HG03095 (cell line): ENCODE results near the gene MAP9.
"Not testable (repeated sequence)": the region's sequence is repeated elsewhere in the genome, so short reads cannot be mapped to it uniquely, and the experiment has no call there.

Source experiments
- ATAC-seq: cut with Tn5 transposase; IDR thresholded peaks from one replicate; pipeline ENCODE4 v1.9.1; 2021; ENCODE audit warnings: moderate library complexity; ENCODE audit not compliant: unreplicated experiment

The MAP9 gene

GRCh38 chr4:155353923-155354540 lies 22.7 kb downstream of the MAP9 start:
- ATAC-seq = peak; percentile 99

GRCh38 chr4:155342142-155342541 lies 34.6 kb downstream of the MAP9 start:
- ATAC-seq = no peak

GRCh38 chr4:155339999-155340398 lies 36.8 kb downstream of the MAP9 start:
- ATAC-seq = no peak

- ATAC-seq = no peak
Observed at GRCh38 chr4:155339588-155339987, 37.2 kb downstream of the MAP9 start.

GRCh38 chr4:155338196-155338595 lies 38.6 kb downstream of the MAP9 start:
- no peak for ATAC-seq

- no peak for ATAC-seq
Observed at GRCh38 chr4:155336242-155336641, 40.5 kb downstream of the MAP9 start.

- no peak for ATAC-seq
Observed at GRCh38 chr4:155331478-155331877, 45.3 kb downstream of the MAP9 start.

GRCh38 chr4:155322782-155323181 lies 54.0 kb downstream of the MAP9 start:
- no peak for ATAC-seq

GRCh38 chr4:155321006-155321405 lies 55.8 kb downstream of the MAP9 start:
- no peak for ATAC-seq

GRCh38 chr4:155319516-155319915 lies 57.2 kb downstream of the MAP9 start:
- ATAC-seq = no peak

GRCh38 chr4:155312027-155312426 lies 64.7 kb downstream of the MAP9 start:
- ATAC-seq = not testable (repeated sequence)

- no peak for ATAC-seq
Observed at GRCh38 chr4:155307731-155308277, 69.0 kb downstream of the MAP9 start.

- ATAC-seq = no peak
Observed at GRCh38 chr4:155305619-155306018, 71.1 kb downstream of the MAP9 start.

GRCh38 chr4:155304375-155304774 lies 72.4 kb downstream of the MAP9 start:
- ATAC-seq = no peak

GRCh38 chr4:155299103-155299502 lies 77.7 kb downstream of the MAP9 start:
- ATAC-seq = no peak
